Activated CD4-positive, CD25-positive, alpha-beta regulatory T cell treated with anti-CD3 and anti-CD28 coated beads, Interleukin-2, amount 50 U/mL, for 24 hours (primary cell): ENCODE results near the gene SPDYE5.

Experiments used
- ATAC-seq, 2 donors: fragments of 150-1000 bp; cut with Tn5 transposase; one replicate each; pipeline ENCODE4 v1.10.0; 2021; ENCODE audit warnings: mild to moderate bottlenecking in 1 of 2, moderate library complexity in 1 of 2

Gene SPDYE5

DNA sequence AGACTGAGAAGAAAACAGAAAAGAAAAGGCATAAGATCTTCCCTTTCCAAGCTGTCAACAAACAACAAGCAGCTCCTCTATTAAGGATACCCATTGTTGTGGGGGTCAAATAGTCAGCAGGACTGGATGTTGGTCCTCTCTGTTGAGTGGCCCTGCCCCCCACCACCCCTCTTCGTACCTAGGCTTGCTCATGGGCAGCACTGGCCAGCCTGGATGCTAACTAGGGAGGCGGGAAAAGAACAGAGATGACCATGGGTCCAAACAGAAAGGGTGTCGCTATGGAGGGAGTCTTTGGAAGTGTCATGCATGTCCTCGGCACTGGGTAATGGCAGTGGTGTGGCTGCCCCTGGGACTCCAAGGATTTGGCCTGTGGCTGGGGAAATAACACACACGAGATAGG, 45.6 kb downstream of the SPDYE5 start:
- ATAC-seq, result no peak

GRCh38 chr7:75546237-75547015, 54.3 kb downstream of the SPDYE5 start:
- no peak for ATAC-seq
